Tibial artery (tissue), 4 donors: Measurements from ENCODE around the gene PML.
A peak's percentile ranks its signal among the peaks of the same experiment; 100 is the strongest.

Source experiments
- DNase-seq, 2 donors: peaks; one replicate each; pipeline ENCODE4 v3.0.0-alpha.2; 2019
- H3K27ac ChIP-seq, 2 donors: fragments of 200-600 bp; sonication (generic) in 1 of 2; 1 replicate in 1 of 2; 2 replicates in 1 of 2; pipeline ENCODE4 v1.5.1; 2018 to 2019; ENCODE audit warnings: mild to moderate bottlenecking in 1 of 2
- H3K27me3 ChIP-seq, 2 donors: fragments of 200-600 bp; sonication (generic) in 1 of 2; one replicate each; pipeline versions ENCODE4 v1.5.1 to v1.6.0; 2016 to 2019
- H3K36me3 ChIP-seq, 3 donors: fragments of 200-600 bp; sonication (generic) in 2 of 3; one replicate each; pipeline ENCODE4 v1.5.1; 2016 to 2019; ENCODE audit warnings: mild to moderate bottlenecking in 2 of 3
- H3K4me1 ChIP-seq, 4 donors: fragments of 200-600 bp; sonication (generic) in 2 of 4; 1 replicate in 3 of 4; 2 replicates in 1 of 4; pipeline ENCODE4 v1.5.1; 2016 to 2019
- H3K4me3 ChIP-seq, 2 donors: fragments of 200-600 bp; sonication (generic) in 1 of 2; 1 replicate in 1 of 2; 2 replicates in 1 of 2; pipeline ENCODE4 v1.5.1; 2018 to 2019; ENCODE audit warnings: mild to moderate bottlenecking in 2 of 2
- H3K9me3 ChIP-seq, 3 donors: fragments of 200-600 bp; sonication (generic) in 1 of 3; one replicate each; pipeline ENCODE4 v1.5.1; 2016 to 2019
- intact Hi-C: fragments of 100-400 bp; cut with DNase I; formaldehyde crosslinking; loops from one replicate; pipeline ENCODE4 v1.15.0; 2023; ENCODE audit warnings: low total_unique reads
- TF ChIP-seq, protein P1 (sequence below), 2 experiments: fragments of 200-600 bp in 1 of 2; fragments of 450-650 bp in 1 of 2; IDR thresholded peaks; one replicate each; pipeline ENCODE4 v1.5.1; 2017 to 2019; ENCODE audit warnings: antibody characterized with exemption in 2 of 2, mild to moderate bottlenecking in 1 of 2, moderate library complexity in 1 of 2

Gene PML

DNA sequence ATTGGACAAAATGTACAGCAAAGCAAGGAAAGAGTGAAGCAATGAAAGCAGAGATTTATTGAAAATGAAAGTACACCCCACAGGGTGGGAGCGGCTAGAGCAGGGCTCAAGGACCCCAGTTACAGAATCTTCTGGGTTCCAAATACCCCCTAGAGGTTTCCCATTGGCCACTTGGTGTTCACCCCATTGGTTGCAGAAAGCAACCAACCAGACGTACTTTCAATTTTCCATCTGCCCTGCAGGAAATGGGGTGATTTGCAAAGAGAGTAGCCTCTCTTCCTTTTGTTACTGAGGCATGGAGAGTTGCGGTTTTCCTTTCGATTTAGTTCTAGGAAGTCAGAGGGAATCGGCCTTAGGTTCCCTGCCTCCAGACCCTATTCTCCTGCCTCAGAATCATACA lies 2.4 kb downstream of the PML start:
- intact Hi-C loops, result no loop called here
- peak overlapping the region; percentile 20 to 84 for H3K4me3 ChIP-seq
- H3K27ac ChIP-seq, result peak overlapping the region; percentile 89 to 97
- peaks cover 0 to 64% (median 49%) of the 10 kb centered on the region in 4 donors for H3K4me1 ChIP-seq
- peaks cover 0 to 27% (median 12%) of the 10 kb centered on the region in 3 donors for H3K36me3 ChIP-seq
- TF ChIP-seq, protein P1, sequence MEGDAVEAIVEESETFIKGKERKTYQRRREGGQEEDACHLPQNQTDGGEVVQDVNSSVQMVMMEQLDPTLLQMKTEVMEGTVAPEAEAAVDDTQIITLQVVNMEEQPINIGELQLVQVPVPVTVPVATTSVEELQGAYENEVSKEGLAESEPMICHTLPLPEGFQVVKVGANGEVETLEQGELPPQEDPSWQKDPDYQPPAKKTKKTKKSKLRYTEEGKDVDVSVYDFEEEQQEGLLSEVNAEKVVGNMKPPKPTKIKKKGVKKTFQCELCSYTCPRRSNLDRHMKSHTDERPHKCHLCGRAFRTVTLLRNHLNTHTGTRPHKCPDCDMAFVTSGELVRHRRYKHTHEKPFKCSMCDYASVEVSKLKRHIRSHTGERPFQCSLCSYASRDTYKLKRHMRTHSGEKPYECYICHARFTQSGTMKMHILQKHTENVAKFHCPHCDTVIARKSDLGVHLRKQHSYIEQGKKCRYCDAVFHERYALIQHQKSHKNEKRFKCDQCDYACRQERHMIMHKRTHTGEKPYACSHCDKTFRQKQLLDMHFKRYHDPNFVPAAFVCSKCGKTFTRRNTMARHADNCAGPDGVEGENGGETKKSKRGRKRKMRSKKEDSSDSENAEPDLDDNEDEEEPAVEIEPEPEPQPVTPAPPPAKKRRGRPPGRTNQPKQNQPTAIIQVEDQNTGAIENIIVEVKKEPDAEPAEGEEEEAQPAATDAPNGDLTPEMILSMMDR (IDR thresholded peaks at IDR 0.05), result peak in 1 of 2 experiments; percentile 5
- DNase-seq, result no peak
- H3K27me3 ChIP-seq, result no peaks in the 10 kb centered on the region
- no peaks in the 10 kb centered on the region for H3K9me3 ChIP-seq

DNA sequence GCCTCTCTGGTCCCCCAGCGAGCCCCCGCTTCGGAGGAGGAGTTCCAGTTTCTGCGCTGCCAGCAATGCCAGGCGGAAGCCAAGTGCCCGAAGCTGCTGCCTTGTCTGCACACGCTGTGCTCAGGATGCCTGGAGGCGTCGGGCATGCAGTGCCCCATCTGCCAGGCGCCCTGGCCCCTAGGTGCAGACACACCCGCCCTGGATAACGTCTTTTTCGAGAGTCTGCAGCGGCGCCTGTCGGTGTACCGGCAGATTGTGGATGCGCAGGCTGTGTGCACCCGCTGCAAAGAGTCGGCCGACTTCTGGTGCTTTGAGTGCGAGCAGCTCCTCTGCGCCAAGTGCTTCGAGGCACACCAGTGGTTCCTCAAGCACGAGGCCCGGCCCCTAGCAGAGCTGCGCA lies 3.5 kb downstream of the PML start:
- no peak for DNase-seq
- Histone ChIP-seq H3K27ac (no peak overlapping the region), H3K27me3 (no peaks in the 10 kb centered on the region), H3K36me3 (peaks cover 5 to 32% (median 15%) of the 10 kb centered on the region in 3 donors), H3K9me3 (no peaks in the 10 kb centered on the region), H3K4me1 (peaks cover 0 to 57% (median 42%) of the 10 kb centered on the region in 4 donors), H3K4me3 (no peak overlapping the region)
- intact Hi-C loops, result no loop called here
- TF ChIP-seq, protein P1 (IDR thresholded peaks at IDR 0.05), result no peak

DNA sequence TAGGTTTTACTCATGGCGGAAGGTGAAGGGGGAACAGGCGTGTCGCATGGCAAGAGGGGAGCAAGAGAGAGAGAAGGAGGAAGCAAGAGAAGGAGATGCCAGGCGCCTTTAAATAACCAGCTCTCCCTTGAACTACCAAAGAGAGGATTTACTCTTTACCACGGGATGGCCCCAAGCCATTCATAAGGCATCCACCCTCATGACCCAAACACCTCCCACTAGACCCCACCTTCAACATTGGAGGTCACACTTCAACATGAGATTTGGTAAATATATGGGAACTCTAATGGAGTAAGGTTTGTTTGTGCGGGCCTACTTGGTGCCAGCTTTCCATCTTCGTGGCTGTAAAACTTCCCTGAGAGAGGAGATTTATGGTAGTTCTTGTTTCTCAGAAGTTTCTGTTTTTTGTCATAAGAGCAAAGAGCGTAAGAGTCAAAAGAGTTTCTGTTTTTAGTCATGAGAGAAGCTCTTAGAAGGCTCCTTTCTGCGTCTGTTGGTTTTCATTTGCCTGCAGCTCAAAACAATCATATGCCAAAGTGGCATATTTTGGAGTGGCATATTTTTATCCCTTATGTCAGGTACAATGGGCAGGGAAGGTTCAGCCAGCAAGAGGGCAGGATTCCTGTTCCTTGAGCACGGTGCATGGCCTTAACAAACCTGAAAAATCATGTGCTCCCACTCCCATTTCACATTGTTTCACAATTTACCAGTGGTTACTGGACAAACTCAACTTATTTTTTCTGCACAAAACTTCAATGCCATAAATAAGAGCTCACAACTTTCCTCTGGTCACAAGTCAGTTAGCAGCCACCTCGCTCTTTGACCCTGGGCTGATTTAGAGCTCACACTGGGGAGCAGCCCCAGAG lies 12.5 kb downstream of the PML start:
- no peaks in the 10 kb centered on the region for H3K9me3 ChIP-seq
- H3K4me3 ChIP-seq, result no peak overlapping the region
- no peaks in the 10 kb centered on the region for H3K27me3 ChIP-seq
- TF ChIP-seq, protein P1 (IDR thresholded peaks at IDR 0.05), result no peak
- peak overlapping the region; percentile 21 to 24 for H3K27ac ChIP-seq
- DNase-seq, result no peak
- intact Hi-C loops, result no loop called here
- H3K4me1 ChIP-seq, result peaks cover 0 to 48% (median 33%) of the 10 kb centered on the region in 4 donors
- peaks cover 22 to 43% (median 37%) of the 10 kb centered on the region in 3 donors for H3K36me3 ChIP-seq

DNA sequence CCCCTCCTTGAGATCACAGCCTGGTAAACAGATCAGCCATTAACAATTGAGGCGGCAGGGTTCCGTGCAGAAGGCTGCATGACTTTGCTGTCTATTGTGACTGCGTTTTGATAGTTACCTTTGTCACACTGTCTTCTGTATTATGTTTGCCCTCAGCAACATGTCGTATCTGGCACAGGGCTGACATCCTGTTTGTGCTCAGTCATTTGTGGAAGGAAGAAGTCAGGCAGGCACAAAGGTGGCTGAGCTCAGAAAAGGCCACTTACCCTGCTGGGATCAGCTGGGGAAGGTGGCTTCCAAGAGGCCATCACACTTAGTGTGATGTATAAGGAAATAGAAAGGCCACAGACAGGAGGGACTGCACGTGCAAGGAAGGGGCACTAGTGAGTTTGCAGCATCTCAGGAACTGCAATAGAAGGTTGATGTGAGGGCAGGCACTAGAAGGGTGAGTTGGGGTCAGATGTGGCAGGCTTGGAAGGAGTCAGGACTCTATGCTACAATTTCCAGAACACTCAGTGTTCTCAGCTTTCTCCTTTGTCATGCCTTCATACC lies 13.4 kb downstream of the PML start:
- H3K4me3 ChIP-seq, result no peak overlapping the region
- intact Hi-C loops, result no loop called here
- TF ChIP-seq, protein P1 (IDR thresholded peaks at IDR 0.05), result no peak
- H3K27ac ChIP-seq, result no peak overlapping the region
- H3K27me3 ChIP-seq, result no peaks in the 10 kb centered on the region
- H3K4me1 ChIP-seq, result peaks cover 0 to 52% (median 33%) of the 10 kb centered on the region in 4 donors
- peaks cover 18 to 41% (median 33%) of the 10 kb centered on the region in 3 donors for H3K36me3 ChIP-seq
- no peak for DNase-seq
- H3K9me3 ChIP-seq, result no peaks in the 10 kb centered on the region

DNA sequence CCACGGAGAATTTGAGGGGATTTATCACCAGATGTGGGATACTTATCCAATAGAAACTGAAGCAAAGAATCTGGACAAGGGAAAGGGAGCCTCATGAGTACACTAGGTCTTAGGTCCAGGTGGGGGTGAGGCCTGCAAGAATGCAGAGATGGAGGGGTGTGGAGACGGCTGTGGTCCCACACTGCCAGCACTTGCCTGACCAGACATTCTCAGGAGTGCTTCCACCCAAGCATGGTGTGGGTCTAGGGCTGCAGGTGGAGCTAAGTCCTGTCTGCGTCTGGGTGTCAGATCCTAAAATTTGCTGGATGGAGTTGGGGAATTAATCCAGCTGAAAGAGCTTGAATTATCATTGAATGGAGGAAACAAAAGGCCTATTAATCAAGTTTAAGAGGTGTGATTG lies 14.4 kb downstream of the PML start:
- TF ChIP-seq, protein P1 (IDR thresholded peaks at IDR 0.05), result no peak
- no peaks in the 10 kb centered on the region for H3K9me3 ChIP-seq
- intact Hi-C loops, result no loop called here
- peaks cover 13 to 32% (median 29%) of the 10 kb centered on the region in 3 donors for H3K36me3 ChIP-seq
- H3K27ac ChIP-seq, result no peak overlapping the region
- H3K27me3 ChIP-seq, result no peaks in the 10 kb centered on the region
- H3K4me1 ChIP-seq, result peaks cover 0 to 52% (median 33%) of the 10 kb centered on the region in 4 donors
- no peak overlapping the region for H3K4me3 ChIP-seq
- no peak for DNase-seq
